Smooth muscle cell (in vitro differentiated cells): ENCODE results near the gene ASB1. TPM values are rescaled to one million over a fixed set of nuclear protein-coding genes. Genes with fewer than 3 reads are reported as not detected.

Experiments used
- DNase-seq: peaks from one replicate; lab custom pipeline; 2025; ENCODE audit not compliant: unreplicated experiment; lab: John Stamatoyannopoulos, UW
- H2AFZ ChIP-seq: fragments of 200-600 bp; sonication (generic); 2 replicates; pipeline ENCODE4 v1.6.0; 2016; ENCODE audit warnings: antibody characterized with exemption, low read depth, mild to moderate bottlenecking
- H3F3A ChIP-seq: fragments of 200-600 bp; sonication (generic); 2 replicates; pipeline ENCODE4 v1.6.0; 2017; ENCODE audit warnings: antibody characterized with exemption, low read depth
- H3K27ac ChIP-seq: fragments of 200-600 bp; sonication (generic); 2 replicates; pipeline ENCODE4 v1.5.1; 2016; ENCODE audit warnings: low read depth, mild to moderate bottlenecking
- H3K27me3 ChIP-seq: fragments of 200-600 bp; sonication (generic); 2 replicates; pipeline ENCODE4 v1.6.1; 2016; ENCODE audit warnings: low read depth, mild to moderate bottlenecking
- H3K36me3 ChIP-seq: fragments of 200-600 bp; sonication (generic); 2 replicates; pipeline ENCODE4 v1.5.1; 2016; ENCODE audit warnings: low read depth
- H3K4me1 ChIP-seq: fragments of 200-600 bp; sonication (generic); 2 replicates; pipeline ENCODE4 v1.5.1; 2016; ENCODE audit warnings: low read depth
- H3K4me2 ChIP-seq: fragments of 200-600 bp; sonication (generic); 2 replicates; pipeline ENCODE4 v1.6.0; 2016; ENCODE audit warnings: mild to moderate bottlenecking
- H3K4me3 ChIP-seq: fragments of 200-600 bp; sonication (generic); 2 replicates; pipeline ENCODE4 v1.5.1; 2016; ENCODE audit warnings: mild to moderate bottlenecking
- H3K79me2 ChIP-seq: fragments of 200-600 bp; sonication (generic); 2 replicates; pipeline ENCODE4 v1.6.0; 2016; ENCODE audit warnings: low read depth, mild to moderate bottlenecking
- H3K9ac ChIP-seq: fragments of 200-600 bp; sonication (generic); 2 replicates; pipeline ENCODE4 v1.6.0; 2016; ENCODE audit warnings: low read depth
- H3K9me3 ChIP-seq: fragments of 200-600 bp; sonication (generic); replicated peaks from 2 replicates; pipeline ENCODE4 v1.5.1; 2016; ENCODE audit warnings: low read depth
- H4K20me1 ChIP-seq: fragments of 200-600 bp; sonication (generic); 2 replicates; pipeline ENCODE4 v1.6.0; 2016; ENCODE audit warnings: low read depth
- WGBS: methylation state at CpG from one replicate; pipeline ENCODE4 v1.1.7; 2016; ENCODE audit warnings: low lambda C conversion rate; 5-methylcytosine and 5-hydroxymethylcytosine counted together
- polyA plus RNA-seq: library from polyadenylated mRNA; unstranded; fragments of >200 nt; fragmentation: Nextera tagmentation; extraction: Ambion mirVana; gene quantifications from 2 replicates; pipeline ENCODE4 v1.2.1, GENCODE V29; 2016
- total RNA-seq: library from RNA; depleted of rRNA; stranded (reverse); fragments of >200 nt; gene quantifications from 2 replicates; pipeline ENCODE4 v1.2.3, GENCODE V29; 2014
- TF ChIP-seq, protein P1 (sequence below): fragments of 200-600 bp; sonication (generic); IDR thresholded peaks from 2 replicates; pipeline ENCODE4 v1.5.1; 2017; ENCODE audit warnings: borderline replicate concordance, mild to moderate bottlenecking, antibody characterized with exemption; ENCODE audit not compliant: insufficient read depth, poor library complexity, severe bottlenecking

ASB1 gene
- total and polyA plus RNA-seq, 2 experiments from 2014 or later = 24.8 to 27.3 TPM

DNA sequence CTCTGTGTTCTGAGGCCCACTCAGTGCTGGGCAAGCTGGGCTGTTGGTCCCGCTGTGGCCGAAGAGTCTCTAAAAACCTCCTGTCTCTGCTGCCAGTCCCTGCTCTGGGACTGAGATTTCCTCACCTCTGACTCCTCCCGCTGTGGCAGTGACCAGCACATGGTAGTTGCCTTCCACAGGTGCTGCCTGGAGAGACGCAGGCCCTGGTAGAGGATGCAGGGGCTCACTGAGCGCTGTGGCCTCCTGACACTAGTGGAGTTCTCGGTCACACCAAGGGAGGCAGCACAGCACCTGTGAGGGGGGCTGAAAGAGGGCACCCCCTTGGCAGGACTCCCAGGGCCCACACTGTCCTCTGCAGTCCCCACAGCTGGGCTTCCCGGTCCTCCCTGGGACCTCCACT, 3.8 kb upstream of the ASB1 start:
- no peak overlapping the region for H3K4me3 ChIP-seq
- TF ChIP-seq, protein P1, sequence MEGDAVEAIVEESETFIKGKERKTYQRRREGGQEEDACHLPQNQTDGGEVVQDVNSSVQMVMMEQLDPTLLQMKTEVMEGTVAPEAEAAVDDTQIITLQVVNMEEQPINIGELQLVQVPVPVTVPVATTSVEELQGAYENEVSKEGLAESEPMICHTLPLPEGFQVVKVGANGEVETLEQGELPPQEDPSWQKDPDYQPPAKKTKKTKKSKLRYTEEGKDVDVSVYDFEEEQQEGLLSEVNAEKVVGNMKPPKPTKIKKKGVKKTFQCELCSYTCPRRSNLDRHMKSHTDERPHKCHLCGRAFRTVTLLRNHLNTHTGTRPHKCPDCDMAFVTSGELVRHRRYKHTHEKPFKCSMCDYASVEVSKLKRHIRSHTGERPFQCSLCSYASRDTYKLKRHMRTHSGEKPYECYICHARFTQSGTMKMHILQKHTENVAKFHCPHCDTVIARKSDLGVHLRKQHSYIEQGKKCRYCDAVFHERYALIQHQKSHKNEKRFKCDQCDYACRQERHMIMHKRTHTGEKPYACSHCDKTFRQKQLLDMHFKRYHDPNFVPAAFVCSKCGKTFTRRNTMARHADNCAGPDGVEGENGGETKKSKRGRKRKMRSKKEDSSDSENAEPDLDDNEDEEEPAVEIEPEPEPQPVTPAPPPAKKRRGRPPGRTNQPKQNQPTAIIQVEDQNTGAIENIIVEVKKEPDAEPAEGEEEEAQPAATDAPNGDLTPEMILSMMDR = no peak
- no peaks in the 10 kb centered on the region for H4K20me1 ChIP-seq
- peaks cover 31% of the 10 kb centered on the region for H3K4me1 ChIP-seq
- H3K27me3 ChIP-seq = no peaks in the 10 kb centered on the region
- 93% methylated on average over 7 of the region's 7 CpGs for WGBS
- H3K36me3 ChIP-seq = no peaks in the 10 kb centered on the region
- no peaks in the 10 kb centered on the region for H3K9me3 ChIP-seq
- no peak overlapping the region for H3K4me2 ChIP-seq
- H3K27ac ChIP-seq = no peak overlapping the region
- peaks cover 10% of the 10 kb centered on the region for H3F3A ChIP-seq
- H3K79me2 ChIP-seq = peaks cover 8% of the 10 kb centered on the region
- no peak overlapping the region for H3K9ac ChIP-seq
- H2AFZ ChIP-seq = no peak overlapping the region
- no peak for DNase-seq

DNA sequence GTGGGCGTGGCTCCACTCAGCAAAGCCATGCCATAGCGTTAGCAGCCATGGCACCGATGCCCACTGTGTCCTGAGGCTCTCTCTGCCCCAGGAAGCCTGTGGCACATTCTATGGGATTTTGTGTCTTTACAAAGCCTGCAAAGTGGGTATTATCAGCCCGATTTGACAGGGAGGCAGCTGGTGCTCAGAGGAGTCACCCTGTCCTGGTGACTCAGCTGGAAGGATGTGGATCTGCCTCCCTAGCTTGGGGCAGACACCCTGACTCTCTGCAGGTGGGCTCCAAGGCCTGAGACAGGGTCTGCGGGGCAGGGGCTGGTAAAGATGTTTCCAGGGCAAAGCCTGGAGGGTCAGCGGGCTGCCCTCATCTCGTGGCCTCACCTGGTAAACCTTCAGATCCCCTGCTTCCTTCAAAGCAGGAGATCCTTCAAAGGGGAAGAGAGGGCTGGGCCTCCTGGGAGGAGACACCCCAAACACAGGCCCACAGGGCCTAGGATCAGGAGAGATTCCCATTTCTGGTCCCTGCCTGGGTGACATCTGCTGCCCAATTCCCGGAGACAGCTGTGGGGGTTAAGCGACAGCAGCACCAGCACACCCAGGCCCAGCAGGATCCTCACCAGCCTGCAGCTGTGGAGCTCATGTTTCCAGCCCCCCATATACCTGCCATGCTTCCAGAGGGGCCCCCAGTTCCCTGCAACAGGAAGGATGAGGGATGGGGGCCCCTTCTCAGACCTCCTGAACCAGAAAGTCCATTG, 3.0 kb upstream of the ASB1 start:
- no peak overlapping the region for H3K4me2 ChIP-seq
- no peak overlapping the region for H3K9ac ChIP-seq
- no peaks in the 10 kb centered on the region for H3K27me3 ChIP-seq
- DNase-seq = no peak
- no peak overlapping the region for H3K27ac ChIP-seq
- TF ChIP-seq, protein P1 = no peak
- H2AFZ ChIP-seq = no peak overlapping the region
- H4K20me1 ChIP-seq = no peaks in the 10 kb centered on the region
- WGBS = 81% methylated on average over 9 of the region's 9 CpGs
- H3K9me3 ChIP-seq = no peaks in the 10 kb centered on the region
- H3K4me3 ChIP-seq = no peak overlapping the region
- peaks cover 10% of the 10 kb centered on the region for H3F3A ChIP-seq
- H3K4me1 ChIP-seq = peaks cover 34% of the 10 kb centered on the region
- peaks cover 16% of the 10 kb centered on the region for H3K79me2 ChIP-seq
- H3K36me3 ChIP-seq = no peaks in the 10 kb centered on the region

DNA sequence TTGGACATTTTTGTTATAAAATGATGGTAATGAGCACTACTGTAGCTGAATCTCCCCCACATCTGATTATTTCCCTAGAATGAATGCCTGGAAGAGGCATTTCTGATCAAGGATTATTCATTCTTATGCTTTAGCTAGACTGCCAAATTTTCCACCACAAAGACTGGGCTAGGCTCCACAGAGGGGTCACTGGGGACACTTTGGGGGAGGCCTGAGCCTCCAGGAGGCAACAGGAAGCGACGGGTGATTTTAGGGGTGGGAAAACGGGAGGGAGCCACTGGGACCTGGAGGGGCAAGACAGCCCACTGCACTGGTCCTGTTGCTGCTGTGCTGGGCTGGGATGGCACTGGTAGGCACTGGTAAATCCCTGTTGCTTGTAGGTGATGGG, 2.4 kb upstream of the ASB1 start:
- WGBS = 94% methylated on average over 3 of the region's 3 CpGs
- TF ChIP-seq, protein P1 = no peak
- peaks cover 21% of the 10 kb centered on the region for H3K79me2 ChIP-seq
- no peak overlapping the region for H3K27ac ChIP-seq
- H2AFZ ChIP-seq = no peak overlapping the region
- no peaks in the 10 kb centered on the region for H4K20me1 ChIP-seq
- DNase-seq = no peak
- H3K4me1 ChIP-seq = peaks cover 34% of the 10 kb centered on the region
- peaks cover 10% of the 10 kb centered on the region for H3F3A ChIP-seq
- no peaks in the 10 kb centered on the region for H3K9me3 ChIP-seq
- no peak overlapping the region for H3K9ac ChIP-seq
- no peak overlapping the region for H3K4me2 ChIP-seq
- no peak overlapping the region for H3K4me3 ChIP-seq
- no peaks in the 10 kb centered on the region for H3K27me3 ChIP-seq
- no peaks in the 10 kb centered on the region for H3K36me3 ChIP-seq

DNA sequence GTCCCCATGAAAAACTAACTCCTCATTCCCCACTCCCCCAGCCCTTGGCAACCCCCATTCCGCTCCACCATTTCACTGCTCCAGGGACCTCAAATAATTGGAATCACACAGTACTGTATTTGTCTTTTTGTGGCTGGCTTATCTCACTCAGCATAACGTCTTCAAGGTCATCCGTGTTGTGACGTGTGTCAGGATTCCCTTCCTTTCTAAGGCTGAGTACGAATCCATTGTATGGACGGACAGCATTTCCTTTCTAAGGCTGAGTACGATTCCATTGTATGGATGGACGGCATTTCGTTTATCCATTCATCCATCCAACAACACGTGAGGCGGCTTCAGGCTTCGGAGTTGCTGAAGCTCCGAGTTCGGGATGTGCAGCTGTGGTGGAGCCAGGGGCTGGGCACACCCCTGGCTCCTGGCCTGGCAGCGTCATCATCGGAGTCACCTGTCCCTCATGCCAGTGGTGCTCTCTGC, 1.2 kb upstream of the ASB1 start:
- Histone ChIP-seq H4K20me1 (peaks cover under 1% of the 10 kb centered on the region), H3K9ac (peak overlapping the region; percentile 5), H3F3A (peaks cover 8% of the 10 kb centered on the region), H3K79me2 (peaks cover 34% of the 10 kb centered on the region), H3K4me3 (no peak overlapping the region), H3K4me2 (peak overlapping the region; percentile 99), H3K36me3 (no peaks in the 10 kb centered on the region), H3K4me1 (peaks cover 30% of the 10 kb centered on the region), H3K27ac (peak overlapping the region; percentile 94), H3K9me3 (no peaks in the 10 kb centered on the region), H3K27me3 (no peaks in the 10 kb centered on the region), H2AFZ (no peak overlapping the region)
- no peak for DNase-seq
- WGBS = 80% methylated on average over 16 of the region's 16 CpGs
- TF ChIP-seq, protein P1 = no peak
